ENCODE data around the gene ACSF3. TPM values are rescaled to one million over a fixed set of nuclear protein-coding genes. Genes with fewer than 3 reads are reported as not detected.

ACSF3 gene
- total and polyA plus RNA-seq, 2 donors (not counting 1 experiment from before 2014, with no cell fraction given): 45.2 to 113 TPM

DNA sequence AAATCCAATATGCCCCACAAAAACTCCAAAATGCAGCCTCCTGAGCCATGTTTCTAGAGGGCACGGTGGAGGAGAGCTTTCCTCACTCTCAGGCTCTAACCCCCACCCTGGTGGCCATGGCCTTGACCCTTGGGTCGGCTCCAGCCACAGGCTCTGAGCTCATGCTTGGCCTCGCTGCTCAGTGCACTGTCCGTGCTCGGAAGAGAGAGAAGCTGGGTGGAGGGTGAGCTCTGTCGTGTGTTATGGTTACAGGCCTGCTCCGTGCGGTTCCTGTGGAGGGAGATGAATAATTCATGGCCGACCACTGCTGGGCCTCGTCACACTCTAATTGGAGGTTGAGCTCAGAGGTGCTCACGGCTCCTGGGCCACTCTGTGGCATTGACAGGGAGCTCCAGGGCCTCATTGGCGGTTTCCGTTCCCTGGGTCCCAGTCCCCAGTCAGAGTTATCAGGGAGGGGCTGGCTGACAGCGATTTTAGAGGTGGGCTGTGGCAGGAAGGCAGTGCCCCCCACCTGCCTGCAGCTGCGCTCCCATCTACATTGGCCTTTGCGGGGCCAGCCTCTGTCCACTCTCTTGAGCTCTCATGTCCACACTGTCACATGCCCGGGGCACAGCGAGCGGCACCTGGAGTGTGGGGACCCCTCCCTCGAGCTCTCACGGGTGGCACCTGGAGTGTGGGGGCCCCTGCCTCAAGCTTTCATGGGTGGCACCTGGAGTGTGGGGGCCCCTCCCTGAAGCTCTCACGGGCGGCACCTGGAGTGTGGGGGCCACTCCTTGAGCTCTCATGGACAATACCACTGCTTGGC, 24.9 kb downstream of the ACSF3 start:
- TF ChIP-seq EZH2 (IDR thresholded peaks at IDR 0.05; ENCODE audit: borderline replicate concordance, insufficient read depth, low read depth, low read length, poor library complexity, severe bottlenecking): no peak
- TF ChIP-seq, protein P1, sequence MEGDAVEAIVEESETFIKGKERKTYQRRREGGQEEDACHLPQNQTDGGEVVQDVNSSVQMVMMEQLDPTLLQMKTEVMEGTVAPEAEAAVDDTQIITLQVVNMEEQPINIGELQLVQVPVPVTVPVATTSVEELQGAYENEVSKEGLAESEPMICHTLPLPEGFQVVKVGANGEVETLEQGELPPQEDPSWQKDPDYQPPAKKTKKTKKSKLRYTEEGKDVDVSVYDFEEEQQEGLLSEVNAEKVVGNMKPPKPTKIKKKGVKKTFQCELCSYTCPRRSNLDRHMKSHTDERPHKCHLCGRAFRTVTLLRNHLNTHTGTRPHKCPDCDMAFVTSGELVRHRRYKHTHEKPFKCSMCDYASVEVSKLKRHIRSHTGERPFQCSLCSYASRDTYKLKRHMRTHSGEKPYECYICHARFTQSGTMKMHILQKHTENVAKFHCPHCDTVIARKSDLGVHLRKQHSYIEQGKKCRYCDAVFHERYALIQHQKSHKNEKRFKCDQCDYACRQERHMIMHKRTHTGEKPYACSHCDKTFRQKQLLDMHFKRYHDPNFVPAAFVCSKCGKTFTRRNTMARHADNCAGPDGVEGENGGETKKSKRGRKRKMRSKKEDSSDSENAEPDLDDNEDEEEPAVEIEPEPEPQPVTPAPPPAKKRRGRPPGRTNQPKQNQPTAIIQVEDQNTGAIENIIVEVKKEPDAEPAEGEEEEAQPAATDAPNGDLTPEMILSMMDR (IDR thresholded peaks at IDR 0.05): no peak
- Histone ChIP-seq H2AFZ (ENCODE audit: insufficient read depth, low read depth, low read length, poor library complexity, severe bottlenecking) (no peak overlapping the region), H3K27ac (ENCODE audit: low read length in 2 of 2) (no peak overlapping the region), H3K9me3 (ENCODE audit: control extremely low read depth in 1 of 3, control insufficient read depth in 2 of 3, insufficient read depth in 1 of 3, low read length in 2 of 3) (no peaks in the 10 kb centered on the region), H3K4me2 (replicated peaks; ENCODE audit: low read depth, low read length, poor library complexity, severe bottlenecking) (no peak overlapping the region), H4K20me1 (ENCODE audit: control insufficient read depth, insufficient read depth, low read length, poor library complexity, severe bottlenecking) (peaks cover 10% of the 10 kb centered on the region), H3K9ac (ENCODE audit: low read length) (no peak overlapping the region), H3K4me3 (ENCODE audit: control extremely low read depth in 1 of 5, extremely low read depth in 1 of 5, insufficient read depth in 1 of 5, low read depth in 2 of 5, low read length in 4 of 5) (no peak overlapping the region), H3K27me3 (replicated peaks in 1 of 4; ENCODE audit: control extremely low read depth in 1 of 4, control insufficient read depth in 3 of 4, insufficient read depth in 4 of 4, low read length in 3 of 4) (no peaks in the 10 kb centered on the region), H3K36me3 (replicated peaks in 1 of 2; ENCODE audit: control extremely low read depth in 1 of 2, control insufficient read depth in 1 of 2, extremely low read depth in 1 of 2, insufficient read depth in 2 of 2, low read length in 1 of 2) (peaks cover 0 to 59% of the 10 kb centered on the region in 2 experiments), H3K4me1 (ENCODE audit: control insufficient read depth in 2 of 2, insufficient read depth in 2 of 2, low read length in 2 of 2) (peaks cover 42 to 44% of the 10 kb centered on the region in 2 donors), H3K79me2 (ENCODE audit: control insufficient read depth, insufficient read depth, low read length) (no peaks in the 10 kb centered on the region)
- ATAC-seq (ENCODE audit: low read depth): no peak
- Mint-ChIP-seq H3K4me3 (no peak overlapping the region), H3K4me1 (peaks cover 19% of the 10 kb centered on the region), H3K27ac (peak overlapping the region; percentile 53), H3K9me3 (ENCODE audit: insufficient read depth) (no peaks in the 10 kb centered on the region), H3K27me3 (no peaks in the 10 kb centered on the region)
- POLR2A ChIA-PET: interaction anchor here (0.6 kb wide), 1 partner anchor 247 kb away, joined by 10 read pairs; no protein-coding TSS in a partner anchor
- CTCF ChIA-PET: interaction anchor here (0.6 to 1.4 kb wide), 2 partner anchors 37 to 272 kb away, joined by 3 to 4 read pairs; no protein-coding TSS in a partner anchor
- intact Hi-C loops (cut with micrococcal nuclease): loop anchor here (5.0 kb wide), 1 partner anchor 196 kb away; no protein-coding TSS in a partner anchor
- WGBS (ENCODE audit: insufficient coverage): 84% methylated on average over 22 of the region's 23 CpGs
- no peak for DNase-seq

DNA sequence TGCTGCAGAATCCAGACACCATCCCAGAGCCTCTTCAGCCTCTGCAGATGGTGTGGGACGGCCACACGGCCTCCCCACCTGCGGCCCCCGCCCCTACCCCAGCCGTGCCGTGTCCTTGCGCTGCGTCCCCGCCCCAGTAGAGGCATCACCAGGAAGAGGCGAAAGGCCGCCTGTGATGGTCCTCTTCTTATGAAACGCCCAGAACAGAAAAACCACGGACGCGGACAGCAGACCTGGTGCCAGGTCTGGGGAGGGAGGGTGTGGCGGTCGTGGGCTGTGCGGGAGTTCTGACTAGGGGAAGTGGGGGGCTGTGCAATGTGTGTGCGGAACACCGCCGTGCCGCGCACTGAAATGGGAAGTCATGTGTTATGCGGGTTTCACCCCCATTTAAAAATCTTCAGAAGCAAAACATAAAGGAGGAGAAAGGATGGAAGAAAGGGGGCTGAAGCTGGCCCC, 25.5 kb downstream of the ACSF3 start:
- ChIA-PET POLR2A (no interaction called here), CTCF (interaction anchor here (0.6 to 1.4 kb wide), 2 partner anchors 36 to 272 kb away, joined by 3 to 4 read pairs; no protein-coding TSS in a partner anchor)
- Histone ChIP-seq H3K79me2 (ENCODE audit: control insufficient read depth, insufficient read depth, low read length) (no peaks in the 10 kb centered on the region), H3K36me3 (replicated peaks in 1 of 2; ENCODE audit: control extremely low read depth in 1 of 2, control insufficient read depth in 1 of 2, extremely low read depth in 1 of 2, insufficient read depth in 2 of 2, low read length in 1 of 2) (peaks cover 0 to 58% of the 10 kb centered on the region in 2 experiments), H3K4me3 (ENCODE audit: control extremely low read depth in 1 of 5, extremely low read depth in 1 of 5, insufficient read depth in 1 of 5, low read depth in 2 of 5, low read length in 4 of 5) (no peak overlapping the region), H3K9ac (ENCODE audit: low read length) (no peak overlapping the region), H3K4me2 (replicated peaks; ENCODE audit: low read depth, low read length, poor library complexity, severe bottlenecking) (no peak overlapping the region), H3K9me3 (ENCODE audit: control extremely low read depth in 1 of 3, control insufficient read depth in 2 of 3, insufficient read depth in 1 of 3, low read length in 2 of 3) (no peaks in the 10 kb centered on the region), H2AFZ (ENCODE audit: insufficient read depth, low read depth, low read length, poor library complexity, severe bottlenecking) (no peak overlapping the region), H3K27ac (ENCODE audit: low read length in 2 of 2) (no peak overlapping the region), H4K20me1 (ENCODE audit: control insufficient read depth, insufficient read depth, low read length, poor library complexity, severe bottlenecking) (peaks cover 3% of the 10 kb centered on the region), H3K4me1 (ENCODE audit: control insufficient read depth in 2 of 2, insufficient read depth in 2 of 2, low read length in 2 of 2) (peaks cover 36 to 39% of the 10 kb centered on the region in 2 donors), H3K27me3 (replicated peaks in 1 of 4; ENCODE audit: control extremely low read depth in 1 of 4, control insufficient read depth in 3 of 4, insufficient read depth in 4 of 4, low read length in 3 of 4) (no peaks in the 10 kb centered on the region)
- Mint-ChIP-seq H3K4me3 (no peak overlapping the region), H3K27ac (peak overlapping the region; percentile 63), H3K4me1 (peaks cover 24% of the 10 kb centered on the region), H3K9me3 (ENCODE audit: insufficient read depth) (no peaks in the 10 kb centered on the region), H3K27me3 (no peaks in the 10 kb centered on the region)
- intact Hi-C loops (cut with micrococcal nuclease): loop anchor here (5.0 kb wide), 1 partner anchor 197 kb away; no protein-coding TSS in a partner anchor
- DNase-seq: peak; percentile 41
- WGBS (ENCODE audit: insufficient coverage): 53% methylated on average over 17 of the region's 24 CpGs
- ATAC-seq (ENCODE audit: low read depth): no peak
- TF ChIP-seq, protein P1 (IDR thresholded peaks at IDR 0.05): no peak
- no peak for TF ChIP-seq EZH2 (IDR thresholded peaks at IDR 0.05; ENCODE audit: borderline replicate concordance, insufficient read depth, low read depth, low read length, poor library complexity, severe bottlenecking)

Measured in B cell (primary cell).